WTC11 (cell line): Measurements from ENCODE around the gene BLOC1S4. TPM values are rescaled to one million over a fixed set of nuclear protein-coding genes. Genes with fewer than 3 reads are reported as not detected.
A peak's percentile ranks its signal among the peaks of the same experiment; 100 is the strongest.

Source experiments
- ATAC-seq: fragments of 200-7000 bp; cut with Tn5 transposase; 2 replicates; pipeline ENCODE4 v1.10.0; 2021; ENCODE audit warnings: mild to moderate bottlenecking, moderate library complexity
- CTCF ChIA-PET: fragments of 300-600 bp; sonication (Branson Sonifier 250); formaldehyde crosslinking; loops from one replicate; lab custom pipeline; 2021; ENCODE audit warnings: antibody characterized with exemption; lab: Charles Lee
- POLR2A ChIA-PET: fragments of 350-600 bp; sonication (Branson Sonifier 250); formaldehyde crosslinking; loops from one replicate; lab custom pipeline; 2021; ENCODE audit warnings: antibody characterized with exemption; lab: Charles Lee
- DNase-seq: peaks from one replicate; pipeline ENCODE4 v3.0.0; 2021; ENCODE audit warnings: low spot score
- H3K27ac Mint-ChIP-seq: 2 replicates; pipeline ENCODE4 v1.8.0; 2021; ENCODE audit warnings: mixed read lengths
- H3K27me3 Mint-ChIP-seq: 2 replicates; pipeline ENCODE4 v1.8.0; 2021; ENCODE audit warnings: low read depth, mild to moderate bottlenecking, moderate library complexity, mixed read lengths
- H3K36me3 Mint-ChIP-seq: 2 replicates; pipeline ENCODE4 v1.8.0; 2021; ENCODE audit warnings: mixed read lengths
- H3K4me1 Mint-ChIP-seq: 2 replicates; pipeline ENCODE4 v1.8.0; 2022; ENCODE audit warnings: mixed read lengths
- H3K4me3 Mint-ChIP-seq: 2 replicates; pipeline ENCODE4 v1.8.0; 2021; ENCODE audit warnings: mild to moderate bottlenecking, moderate library complexity, mixed read lengths
- H3K9me3 Mint-ChIP-seq: 2 replicates; pipeline ENCODE4 v1.8.0; 2021; ENCODE audit warnings: mixed read lengths
- AFF4 ChIP-seq: sonication (generic); formaldehyde crosslinking; IDR thresholded peaks from 2 replicates; pipeline ENCODE4 v1.8.1; 2023; ENCODE audit warnings: mild to moderate bottlenecking, missing genetic modification reagents, borderline replicate concordance
- CBFB ChIP-seq: sonication (generic); formaldehyde crosslinking; IDR thresholded peaks from 2 replicates; pipeline ENCODE4 v1.8.1; 2022; ENCODE audit warnings: mild to moderate bottlenecking, low read depth, missing genetic modification reagents
- FOXP1 ChIP-seq: sonication (generic); formaldehyde crosslinking; IDR thresholded peaks from 2 replicates; pipeline ENCODE4 v1.8.0; 2022; ENCODE audit warnings: missing genetic modification reagents, mild to moderate bottlenecking, moderate library complexity, borderline replicate concordance
- HMGXB4 ChIP-seq: sonication (generic); formaldehyde crosslinking; IDR thresholded peaks from 2 replicates; pipeline ENCODE4 v1.8.1; 2023; ENCODE audit warnings: mild to moderate bottlenecking, moderate library complexity, missing genetic modification reagents
- MXD4 ChIP-seq: fragments of 250-450 bp; sonication (Bioruptor Pico); IDR thresholded peaks from 2 replicates; pipeline ENCODE4 v1.8.0; 2021; ENCODE audit warnings: mild to moderate bottlenecking, moderate library complexity, borderline replicate concordance
- RELA ChIP-seq: sonication (generic); formaldehyde crosslinking; IDR thresholded peaks from 2 replicates; pipeline ENCODE4 v1.8.1; 2022; ENCODE audit warnings: missing genetic modification reagents, mild to moderate bottlenecking, borderline replicate concordance
- STAT6 ChIP-seq: sonication (generic); formaldehyde crosslinking; conservative IDR thresholded peaks from 2 replicates; pipeline ENCODE4 v1.8.1; 2023; ENCODE audit warnings: mild to moderate bottlenecking, low read depth, missing genetic modification reagents, moderate library complexity
- total RNA-seq: library from RNA; stranded (reverse); gene quantifications from 3 replicates; pipeline ENCODE4 v1.2.3, GENCODE V29; 2021
- TF ChIP-seq, protein P1 (sequence below): sonication (generic); formaldehyde crosslinking; IDR thresholded peaks from 2 replicates; pipeline ENCODE4 v1.8.1; 2022; ENCODE audit warnings: mild to moderate bottlenecking, missing genetic modification reagents, moderate library complexity, borderline replicate concordance
- TF ChIP-seq, protein P2 (sequence below): sonication (generic); formaldehyde crosslinking; IDR thresholded peaks from 2 replicates; pipeline ENCODE4 v1.8.1; 2022; ENCODE audit warnings: low read depth, missing genetic modification reagents, borderline replicate concordance

The BLOC1S4 gene
- total RNA-seq, 1 experiment from 2014 or later, result 21.4 TPM

- H3K27ac Mint-ChIP-seq, result no peak overlapping the region
- DNase-seq, result no peak
- CTCF ChIA-PET, result interaction anchor here (1.3 kb wide), 2 partner anchors 10 to 18 kb away, joined by 4 to 7 read pairs; no protein-coding TSS in a partner anchor
Measured at GRCh38 chr4:6682862-6683590, 32.9 kb upstream of the BLOC1S4 start.

GRCh38 chr4:6684656-6685055 is 31.3 kb upstream of the BLOC1S4 start:
- Mint-ChIP-seq H3K4me3 (no peak overlapping the region), H3K27me3 (peaks cover 4% of the 10 kb centered on the region; the same call in 1 of the 2 replicates), H3K36me3 (no peaks in the 10 kb centered on the region), H3K4me1 (peaks cover 15% of the 10 kb centered on the region), H3K9me3 (peaks cover 11% of the 10 kb centered on the region), H3K27ac (no peak overlapping the region)
- TF ChIP-seq AFF4 (CRISPR knock-in tag), result no peak
- TF ChIP-seq HMGXB4, result no peak
- TF ChIP-seq RELA (CRISPR knock-in tag), result no peak
- TF ChIP-seq CBFB (CRISPR knock-in tag), result no peak
- no peak for TF ChIP-seq STAT6 (CRISPR knock-in tag)
- ChIA-PET POLR2A (no interaction called here), CTCF (interaction anchor here (1.0 to 1.3 kb wide), 2 partner anchors 10 to 17 kb away, joined by 3 to 4 read pairs; no protein-coding TSS in a partner anchor)
- DNase-seq (no peak), ATAC-seq (no peak)

More at GRCh38 chr4:6682862-6683590, 32.9 kb upstream of the BLOC1S4 start:
- Mint-ChIP-seq H3K27me3 (peaks cover 4% of the 10 kb centered on the region; the same call in 1 of the 2 replicates), H3K4me1 (0 out of 2 replicates have a peak, but pooled peaks cover 2% of the 10 kb centered on the region), H3K4me3 (no peak overlapping the region), H3K36me3 (no peaks in the 10 kb centered on the region), H3K9me3 (peaks cover 11% of the 10 kb centered on the region)
- ATAC-seq, result no peak
- TF ChIP-seq FOXP1 (CRISPR knock-in tag), result peak; percentile 47; the same call in 1 of the 2 replicates
- TF ChIP-seq, protein P1, sequence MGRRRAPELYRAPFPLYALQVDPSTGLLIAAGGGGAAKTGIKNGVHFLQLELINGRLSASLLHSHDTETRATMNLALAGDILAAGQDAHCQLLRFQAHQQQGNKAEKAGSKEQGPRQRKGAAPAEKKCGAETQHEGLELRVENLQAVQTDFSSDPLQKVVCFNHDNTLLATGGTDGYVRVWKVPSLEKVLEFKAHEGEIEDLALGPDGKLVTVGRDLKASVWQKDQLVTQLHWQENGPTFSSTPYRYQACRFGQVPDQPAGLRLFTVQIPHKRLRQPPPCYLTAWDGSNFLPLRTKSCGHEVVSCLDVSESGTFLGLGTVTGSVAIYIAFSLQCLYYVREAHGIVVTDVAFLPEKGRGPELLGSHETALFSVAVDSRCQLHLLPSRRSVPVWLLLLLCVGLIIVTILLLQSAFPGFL (CRISPR knock-in tag), result no peak
- TF ChIP-seq, protein P2, sequence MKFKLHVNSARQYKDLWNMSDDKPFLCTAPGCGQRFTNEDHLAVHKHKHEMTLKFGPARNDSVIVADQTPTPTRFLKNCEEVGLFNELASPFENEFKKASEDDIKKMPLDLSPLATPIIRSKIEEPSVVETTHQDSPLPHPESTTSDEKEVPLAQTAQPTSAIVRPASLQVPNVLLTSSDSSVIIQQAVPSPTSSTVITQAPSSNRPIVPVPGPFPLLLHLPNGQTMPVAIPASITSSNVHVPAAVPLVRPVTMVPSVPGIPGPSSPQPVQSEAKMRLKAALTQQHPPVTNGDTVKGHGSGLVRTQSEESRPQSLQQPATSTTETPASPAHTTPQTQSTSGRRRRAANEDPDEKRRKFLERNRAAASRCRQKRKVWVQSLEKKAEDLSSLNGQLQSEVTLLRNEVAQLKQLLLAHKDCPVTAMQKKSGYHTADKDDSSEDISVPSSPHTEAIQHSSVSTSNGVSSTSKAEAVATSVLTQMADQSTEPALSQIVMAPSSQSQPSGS (CRISPR knock-in tag), result 0 out of 2 replicates have a peak, but pooled peaks have one; percentile 23
- TF ChIP-seq MXD4, result no peak
- TF ChIP-seq, all 79 proteins: peak for 2
- POLR2A ChIA-PET, result no interaction called here
